Mesenchymal stem cell (in vitro differentiated cells and primary cell): Measurements from ENCODE around the gene PPP1R9B.
A peak's percentile ranks its signal among the peaks of the same experiment; 100 is the strongest.

ENCODE experiments used
- DNase-seq: peaks from one replicate; pipeline ENCODE4 v3.0.0-alpha.2; 2013
- H2AFZ ChIP-seq: one replicate; pipeline ENCODE4 v1.6.1; 2013; ENCODE audit warnings: low read depth, mild to moderate bottlenecking, control low read depth, inconsistent platforms, low read length, moderate library complexity
- H2AK5ac ChIP-seq: 2 replicates; pipeline ENCODE4 v1.6.1; 2013; ENCODE audit warnings: low read length, moderate library complexity, mild to moderate bottlenecking, inconsistent platforms; ENCODE audit not compliant: severe bottlenecking
- H2BK120ac ChIP-seq: one replicate; pipeline ENCODE4 v1.6.1; 2013; ENCODE audit warnings: low read depth, mild to moderate bottlenecking, inconsistent platforms, low read length, moderate library complexity
- H2BK12ac ChIP-seq, 2 experiments: one replicate each; pipeline ENCODE4 v1.6.1; 2013; ENCODE audit warnings: inconsistent platforms in 2 of 2, low read length in 2 of 2, mild to moderate bottlenecking in 2 of 2, moderate library complexity in 2 of 2, control low read depth in 1 of 2
- H2BK15ac ChIP-seq: one replicate; pipeline ENCODE4 v1.6.1; 2013; ENCODE audit warnings: mild to moderate bottlenecking, low read depth, inconsistent platforms; ENCODE audit not compliant: poor library complexity, severe bottlenecking
- H2BK5ac ChIP-seq: 2 replicates; pipeline ENCODE4 v1.6.1; 2013; ENCODE audit warnings: low read depth, mild to moderate bottlenecking, low read length, control low read depth, inconsistent platforms; ENCODE audit not compliant: poor library complexity, severe bottlenecking
- H3K14ac ChIP-seq, 2 experiments: one replicate each; pipeline ENCODE4 v1.6.1; 2013; ENCODE audit warnings: inconsistent platforms in 2 of 2, low read length in 2 of 2, control low read depth in 1 of 2, mild to moderate bottlenecking in 1 of 2, moderate library complexity in 1 of 2
- H3K18ac ChIP-seq, 2 experiments: one replicate each; pipeline ENCODE4 v1.6.1; 2013; ENCODE audit warnings: inconsistent platforms in 2 of 2, low read length in 2 of 2, control low read depth in 1 of 2, low read depth in 1 of 2, mild to moderate bottlenecking in 1 of 2
- H3K23ac ChIP-seq, 2 experiments: one replicate each; pipeline ENCODE4 v1.6.1; 2013; ENCODE audit warnings: inconsistent platforms in 2 of 2, low read length in 2 of 2, mild to moderate bottlenecking in 2 of 2, moderate library complexity in 2 of 2, control low read depth in 1 of 2
- H3K27ac ChIP-seq: 2 replicates; pipeline ENCODE4 v1.5.1; 2013; ENCODE audit warnings: mild to moderate bottlenecking, moderate library complexity, low read length, control low read depth, inconsistent platforms; ENCODE audit not compliant: poor library complexity, severe bottlenecking
- H3K27me3 ChIP-seq, 2 experiments: 2 replicates each; pipeline versions ENCODE4 v1.6.1 to v1.7.0; 2013; ENCODE audit warnings: low read length in 2 of 2, mild to moderate bottlenecking in 2 of 2, moderate library complexity in 2 of 2, control low read depth in 1 of 2, inconsistent platforms in 1 of 2; ENCODE audit not compliant: control insufficient read depth in 1 of 2, insufficient read depth in 1 of 2
- H3K36me3 ChIP-seq, 2 experiments: 2 replicates each; pipeline versions ENCODE4 v1.6.1 to v1.7.0; 2013; ENCODE audit warnings: low read length in 2 of 2, control low read depth in 1 of 2, inconsistent platforms in 1 of 2, low read depth in 1 of 2, mild to moderate bottlenecking in 1 of 2; ENCODE audit not compliant: insufficient read depth in 2 of 2, control insufficient read depth in 1 of 2
- H3K4ac ChIP-seq, 2 experiments: one replicate each; pipeline ENCODE4 v1.6.1; 2013; ENCODE audit warnings: inconsistent platforms in 2 of 2, low read length in 2 of 2, mild to moderate bottlenecking in 2 of 2, moderate library complexity in 2 of 2, control low read depth in 1 of 2, low read depth in 1 of 2
- H3K4me1 ChIP-seq: 2 replicates; pipeline ENCODE4 v1.6.1; 2013; ENCODE audit warnings: low read depth, low read length, control low read depth; ENCODE audit not compliant: control insufficient read depth, insufficient read depth
- H3K4me2 ChIP-seq: 2 replicates; pipeline ENCODE4 v1.6.1; 2013; ENCODE audit warnings: low read length, mild to moderate bottlenecking, inconsistent platforms; ENCODE audit not compliant: poor library complexity, severe bottlenecking
- H3K4me3 ChIP-seq, 2 experiments: 2 replicates each; pipeline versions ENCODE4 v1.5.1 to v1.7.0; 2013; ENCODE audit warnings: low read length in 2 of 2, mild to moderate bottlenecking in 2 of 2, control low read depth in 1 of 2, low read depth in 1 of 2; ENCODE audit not compliant: insufficient read depth in 1 of 2
- H3K79me1 ChIP-seq: replicated peaks from 2 replicates; pipeline ENCODE4 v1.6.1; 2013; ENCODE audit warnings: mild to moderate bottlenecking, control low read depth, low read length, inconsistent platforms; ENCODE audit not compliant: poor library complexity, severe bottlenecking
- H3K9ac ChIP-seq: 2 replicates; pipeline ENCODE4 v1.7.0; 2013; ENCODE audit warnings: mild to moderate bottlenecking, low read length, moderate library complexity
- H3K9me3 ChIP-seq: 2 replicates; pipeline ENCODE4 v1.7.0; 2013; ENCODE audit warnings: mild to moderate bottlenecking, low read length; ENCODE audit not compliant: control insufficient read depth
- H4K8ac ChIP-seq: one replicate; pipeline ENCODE4 v1.6.1; 2013; ENCODE audit warnings: inconsistent platforms, mild to moderate bottlenecking, low read length, moderate library complexity
- H4K91ac ChIP-seq: one replicate; pipeline ENCODE4 v1.6.1; 2013; ENCODE audit warnings: mild to moderate bottlenecking, low read length, inconsistent platforms
- WGBS: methylation state at CpG from one replicate; pipeline ENCODE4 v1.1.7; 2013; ENCODE audit warnings: mixed read lengths; 5-methylcytosine and 5-hydroxymethylcytosine counted together

PPP1R9B gene

DNA sequence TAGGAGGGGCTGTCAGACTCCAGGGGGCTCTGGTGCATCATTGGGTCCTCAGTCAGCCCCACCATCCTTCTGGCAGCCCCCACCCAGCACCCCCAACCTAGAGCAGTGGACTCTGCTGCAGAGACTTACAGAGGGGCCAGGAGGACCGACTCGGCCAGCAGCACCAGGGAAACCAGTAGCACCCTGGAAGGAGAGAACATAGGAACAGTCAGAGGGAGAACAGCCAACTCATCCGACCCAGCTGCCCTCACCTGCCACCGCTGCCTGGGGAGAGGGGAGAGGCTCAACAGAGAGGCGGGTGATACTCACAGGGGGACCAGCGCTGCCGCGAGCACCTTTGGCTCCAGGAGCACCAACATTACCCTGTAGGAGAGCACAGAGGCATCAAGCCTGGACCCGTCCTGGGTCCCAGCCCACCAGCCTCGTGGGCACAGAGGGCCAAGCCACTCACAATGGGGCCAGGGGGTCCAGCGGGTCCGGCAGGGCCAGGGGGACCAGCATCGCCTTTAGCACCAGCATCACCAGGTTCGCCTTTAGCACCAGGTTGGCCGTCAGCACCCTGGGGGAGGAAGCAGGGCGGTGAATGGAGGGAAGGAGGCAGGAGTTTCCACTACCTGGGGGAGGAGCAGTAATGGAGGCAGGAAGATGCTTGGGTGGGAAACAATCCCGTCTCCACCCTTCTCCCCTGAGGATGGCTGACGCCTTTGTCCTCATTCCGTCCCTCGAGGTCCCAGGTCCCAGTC lies 39.2 kb upstream of the PPP1R9B start:
- Histone ChIP-seq H3K4me2 (no peak overlapping the region), H3K9me3 (no peaks in the 10 kb centered on the region), H3K9ac (peak overlapping the region; percentile 100), H3K27me3 (no peaks in the 10 kb centered on the region), H3K18ac (peak overlapping the region; percentile 74 to 93), H3K4me3 (no peak overlapping the region), H3K36me3 (peaks cover 98 to 99% of the 10 kb centered on the region in 2 experiments), H3K14ac (peak overlapping the region in 1 of 2 experiments; percentile 82), H3K79me1 (no peaks in the 10 kb centered on the region), H3K27ac (peak overlapping the region; percentile 80), H2BK5ac (peak overlapping the region; percentile 33), H2BK120ac (no peak overlapping the region), H4K8ac (peak overlapping the region; percentile 45), H3K23ac (no peak overlapping the region), H3K4me1 (peaks cover 70% of the 10 kb centered on the region), H3K4ac (peak overlapping the region; percentile 57 to 73), H2BK15ac (no peak overlapping the region), H4K91ac (peak overlapping the region; percentile 46), H2BK12ac (peak overlapping the region in 1 of 2 experiments; percentile 51), H2AFZ (no peak overlapping the region), H2AK5ac (no peak overlapping the region)
- 95% methylated on average over 20 of the region's 20 CpGs for WGBS
- peak; percentile 26 for DNase-seq

DNA sequence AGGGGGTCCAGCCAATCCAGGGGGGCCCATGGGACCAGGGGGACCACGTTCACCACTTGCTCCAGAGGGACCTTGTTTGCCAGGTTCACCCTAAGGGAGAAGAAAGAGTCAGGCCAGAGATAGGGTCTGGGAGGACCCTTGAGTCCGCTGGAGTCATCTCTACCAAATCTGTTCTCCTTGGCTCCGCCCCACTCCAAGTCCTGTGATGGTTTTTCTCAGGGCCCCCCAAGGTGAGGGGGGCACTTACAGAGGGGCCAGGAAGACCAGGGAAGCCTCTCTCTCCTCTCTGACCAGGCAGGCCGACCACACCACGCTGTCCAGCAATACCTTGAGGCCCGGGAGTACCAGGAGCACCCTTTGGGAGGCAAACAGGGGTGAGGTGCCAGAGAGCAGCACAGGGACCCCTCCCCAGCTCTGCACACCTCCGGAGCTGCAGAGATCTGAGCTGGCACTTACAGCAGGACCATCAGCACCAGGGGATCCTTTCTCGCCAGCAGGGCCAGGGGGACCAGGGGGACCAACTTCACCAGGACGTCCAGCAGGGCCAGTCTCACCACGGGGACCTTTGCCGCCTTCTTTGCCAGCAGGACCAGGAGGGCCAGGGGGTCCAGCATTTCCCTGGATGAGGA lies 38.6 kb upstream of the PPP1R9B start:
- peaks cover 96 to 97% of the 10 kb centered on the region in 2 experiments for H3K36me3 ChIP-seq
- peak overlapping the region in 1 of 2 experiments; percentile 36 for H3K23ac ChIP-seq
- H2BK5ac ChIP-seq = peak overlapping the region; percentile 33
- no peak overlapping the region for H2BK15ac ChIP-seq
- peak overlapping the region; percentile 4 to 23 for H2BK12ac ChIP-seq
- peak overlapping the region; percentile 100 for H3K9ac ChIP-seq
- H3K9me3 ChIP-seq = no peaks in the 10 kb centered on the region
- H3K18ac ChIP-seq = peak overlapping the region; percentile 74 to 93
- 87% methylated on average over 10 of the region's 11 CpGs for WGBS
- peak overlapping the region; percentile 45 for H4K8ac ChIP-seq
- H3K4ac ChIP-seq = peak overlapping the region; percentile 57 to 73
- H3K14ac ChIP-seq = peak overlapping the region in 1 of 2 experiments; percentile 82
- H3K4me1 ChIP-seq = peaks cover 70% of the 10 kb centered on the region
- H2AK5ac ChIP-seq = no peak overlapping the region
- peak overlapping the region; percentile 47 for H4K91ac ChIP-seq
- DNase-seq = peak; percentile 22
- no peak overlapping the region for H3K4me3 ChIP-seq
- no peak overlapping the region for H2BK120ac ChIP-seq
- no peaks in the 10 kb centered on the region for H3K27me3 ChIP-seq
- H3K4me2 ChIP-seq = no peak overlapping the region
- no peak overlapping the region for H2AFZ ChIP-seq
- peak overlapping the region; percentile 80 for H3K27ac ChIP-seq
- H3K79me1 ChIP-seq = no peaks in the 10 kb centered on the region

DNA sequence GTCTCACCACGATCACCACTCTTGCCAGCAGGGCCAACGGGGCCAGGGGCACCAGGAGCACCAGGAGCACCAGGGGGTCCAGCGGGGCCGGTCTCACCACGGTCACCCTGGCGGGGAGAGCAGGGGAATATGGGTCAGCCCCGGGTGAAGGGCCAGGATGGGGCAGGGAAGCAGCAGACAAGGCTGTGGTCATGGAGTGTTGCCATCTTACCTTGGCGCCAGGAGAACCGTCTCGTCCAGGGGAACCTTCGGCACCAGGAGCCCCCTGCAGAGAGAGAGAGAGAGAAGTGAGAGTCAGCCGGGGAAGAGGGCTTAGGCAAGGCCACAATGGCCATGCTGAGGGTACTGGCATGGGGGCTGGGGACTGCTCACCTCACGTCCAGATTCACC lies 38.0 kb upstream of the PPP1R9B start:
- H2AFZ ChIP-seq = no peak overlapping the region
- peak overlapping the region; percentile 100 for H3K9ac ChIP-seq
- H3K18ac ChIP-seq = peak overlapping the region; percentile 74 to 93
- DNase-seq = no peak
- no peak overlapping the region for H2BK15ac ChIP-seq
- peak overlapping the region; percentile 80 for H3K27ac ChIP-seq
- WGBS = 92% methylated on average over 13 of the region's 13 CpGs
- peak overlapping the region in 1 of 2 experiments; percentile 36 for H3K23ac ChIP-seq
- H3K79me1 ChIP-seq = no peaks in the 10 kb centered on the region
- H2BK5ac ChIP-seq = no peak overlapping the region
- H3K14ac ChIP-seq = peak overlapping the region in 1 of 2 experiments; percentile 4
- H4K8ac ChIP-seq = peak overlapping the region; percentile 43
- H3K36me3 ChIP-seq = peaks cover 94 to 96% of the 10 kb centered on the region in 2 experiments
- no peaks in the 10 kb centered on the region for H3K27me3 ChIP-seq
- H2BK12ac ChIP-seq = peak overlapping the region in 1 of 2 experiments; percentile 40
- no peaks in the 10 kb centered on the region for H3K9me3 ChIP-seq
- H2AK5ac ChIP-seq = no peak overlapping the region
- peak overlapping the region in 1 of 2 experiments; percentile 26 for H3K4ac ChIP-seq
- H3K4me1 ChIP-seq = peaks cover 65% of the 10 kb centered on the region
- peak overlapping the region; percentile 77 for H4K91ac ChIP-seq
- no peak overlapping the region for H3K4me2 ChIP-seq
- H3K4me3 ChIP-seq = no peak overlapping the region
- no peak overlapping the region for H2BK120ac ChIP-seq
